Hair follicular keratinocyte (primary cell): ENCODE data around the gene STEAP4. TPM values are rescaled to one million over a fixed set of nuclear protein-coding genes. Genes with fewer than 3 reads are reported as not detected.

Experiments used
- total RNA-seq: library from RNA; depleted of rRNA; stranded (reverse); fragments of >200 nt; gene quantifications from 2 replicates; pipeline ENCODE4 v1.2.3, GENCODE V29; 2015

Gene STEAP4
- under 0.01 and 0.76 TPM in 2 replicates for total RNA-seq

GRCh38 chr7:88306590-88307048 lies at the start of gene STEAP4:
Gene STEAP4 (minus strand): TSS chr7:88306894. CDS start chr7:88284269, 22,625 bp downstream.

Other genes starting within 250 kb of the STEAP4 start
- 116 and 156 TPM in 2 replicates for gene SRI, start 86.9 kb downstream of the STEAP4 start, total RNA-seq